HG03521 (cell line): ENCODE data around the gene MARVELD1.

ENCODE experiments used
- ATAC-seq: cut with Tn5 transposase; IDR thresholded peaks from one replicate; pipeline ENCODE4 v1.9.1; 2021; ENCODE audit warnings: mild to moderate bottlenecking, moderate library complexity; ENCODE audit not compliant: unreplicated experiment

Gene MARVELD1

DNA sequence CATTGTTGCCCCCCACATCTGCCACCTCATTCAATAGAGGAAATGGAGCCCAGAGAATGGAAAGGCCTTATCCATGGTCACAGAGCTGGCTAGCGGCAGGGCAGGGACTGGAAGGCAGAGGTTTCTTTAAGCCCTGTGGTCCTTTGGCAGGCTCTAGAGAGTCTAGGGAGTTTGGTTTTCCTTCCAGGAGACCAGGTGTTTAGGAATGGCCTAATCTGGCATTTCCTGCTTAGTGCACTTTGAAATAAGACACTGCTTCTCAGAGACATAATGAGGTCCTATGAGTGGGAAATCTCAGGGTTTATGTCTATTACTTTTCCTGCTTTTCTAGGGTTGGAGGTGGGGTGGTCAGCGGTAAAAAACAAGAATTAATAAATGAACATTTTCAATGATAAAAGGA lies 6.1 kb downstream of the MARVELD1 start:
- no peak for ATAC-seq

DNA sequence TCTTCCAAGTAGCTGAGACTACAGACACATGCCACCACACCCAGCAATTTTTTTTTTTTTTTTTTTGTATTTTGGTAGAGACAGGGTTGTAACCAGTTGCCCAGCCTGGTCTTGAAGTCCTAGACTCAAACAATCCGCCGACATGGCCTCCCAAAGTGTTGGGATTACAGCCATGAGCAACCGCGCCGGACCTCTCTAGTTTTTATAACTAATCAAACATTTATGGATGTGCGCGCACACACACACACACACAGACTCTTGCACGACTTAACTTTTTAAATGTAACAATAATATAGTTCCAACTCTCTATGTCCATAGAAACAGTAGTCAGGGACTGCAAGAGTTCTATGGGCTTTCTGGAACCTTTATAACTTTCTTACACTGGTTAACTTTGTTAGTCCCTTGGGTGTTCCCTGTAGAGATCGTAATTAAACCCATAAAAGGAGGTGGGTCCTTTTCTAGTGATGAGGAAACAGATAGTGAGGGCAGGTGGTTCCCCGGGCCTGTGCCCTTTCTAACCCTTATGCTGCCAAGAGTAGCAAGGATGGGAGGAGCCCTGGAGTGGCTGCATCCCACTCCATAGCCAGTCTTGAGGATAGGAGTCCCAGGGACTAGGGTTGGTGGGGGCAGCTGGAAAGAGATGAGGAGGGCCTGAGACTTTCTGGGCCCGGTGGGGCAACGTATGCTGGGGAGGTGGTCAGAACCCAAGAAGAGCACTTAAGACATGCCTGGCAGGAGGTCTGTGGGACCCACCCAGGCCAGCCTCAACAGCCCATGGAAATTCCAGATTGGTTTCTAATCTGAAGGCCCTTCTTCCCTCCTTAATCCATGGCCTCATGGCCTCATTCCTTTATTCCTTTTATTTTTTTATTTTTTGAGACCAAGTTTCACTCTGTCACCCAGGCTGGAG lies 8.6 kb downstream of the MARVELD1 start:
- no peak for ATAC-seq

- no peak for ATAC-seq
Measured at GRCh38 chr10:97723001-97723400, 9.5 kb downstream of the MARVELD1 start.

DNA sequence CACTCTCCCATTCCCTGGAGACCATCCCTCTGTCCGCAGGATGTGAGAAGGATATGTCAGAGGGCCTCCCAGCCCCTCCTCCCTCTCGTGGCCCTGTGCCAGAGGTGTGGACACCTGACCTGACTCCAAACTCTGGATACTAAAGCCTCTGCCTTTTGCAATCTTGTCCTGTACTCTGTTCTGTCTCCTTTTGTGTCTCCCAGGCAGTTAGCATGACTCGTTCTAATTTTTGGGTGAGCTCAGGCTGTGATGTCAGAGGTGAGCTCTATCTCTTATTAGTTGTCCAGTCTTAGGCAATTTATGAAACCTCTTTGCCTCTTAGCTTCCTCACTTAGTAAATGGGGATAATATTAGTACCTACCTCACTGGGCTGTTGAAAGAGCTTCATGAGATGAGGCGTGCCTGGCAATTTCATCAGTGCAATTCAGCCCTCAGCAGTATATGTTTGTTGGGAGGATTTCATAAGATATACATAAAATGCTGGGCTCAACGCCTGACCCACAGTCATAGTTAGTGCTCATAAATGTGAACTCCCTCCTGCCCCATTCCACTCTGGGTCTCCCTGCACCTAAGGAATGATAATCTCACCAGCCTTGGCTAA lies 10.9 kb downstream of the MARVELD1 start:
- no peak for ATAC-seq

GRCh38 chr10:97726636-97727178 lies 13.2 kb downstream of the MARVELD1 start:
- no peak for ATAC-seq

DNA sequence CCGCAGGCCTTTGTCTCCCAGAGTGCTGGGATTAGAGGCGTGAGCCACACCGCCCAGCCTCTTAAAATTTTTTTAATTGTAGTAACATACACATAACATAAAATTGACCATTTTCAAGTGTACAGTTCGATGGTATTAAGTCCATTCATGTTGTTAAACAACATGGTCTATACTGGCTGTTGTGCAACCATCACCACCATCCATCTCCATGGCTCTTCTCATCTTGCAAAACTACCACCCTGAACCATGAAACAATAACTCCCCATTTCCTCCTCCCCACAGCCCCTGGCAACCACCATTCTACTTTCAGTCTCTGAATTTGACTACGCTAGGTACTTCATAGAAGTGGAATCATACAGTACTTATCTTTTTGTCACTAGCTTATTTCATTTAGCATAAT lies 15.5 kb downstream of the MARVELD1 start:
- no peak for ATAC-seq

- no peak for ATAC-seq
Measured at GRCh38 chr10:97731346-97732051, 18.0 kb downstream of the MARVELD1 start.

DNA sequence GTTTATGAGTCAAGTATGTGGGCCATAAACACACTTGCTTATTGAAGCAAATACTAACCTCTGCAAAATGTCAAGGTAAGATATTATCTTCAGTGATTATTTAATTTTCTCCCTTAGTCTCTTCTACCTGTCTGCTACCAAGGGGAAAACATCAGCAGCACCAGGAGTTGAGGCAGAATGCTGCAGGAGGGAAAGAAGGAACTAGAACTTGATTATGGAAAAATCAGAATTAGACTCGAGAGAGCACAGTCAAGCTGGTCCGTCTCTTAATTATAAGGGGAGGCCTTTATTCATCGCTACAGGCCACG lies 18.5 kb downstream of the MARVELD1 start:
- no peak for ATAC-seq

- ATAC-seq = no peak
Measured at GRCh38 chr10:97733256-97733655, 19.7 kb downstream of the MARVELD1 start.

DNA sequence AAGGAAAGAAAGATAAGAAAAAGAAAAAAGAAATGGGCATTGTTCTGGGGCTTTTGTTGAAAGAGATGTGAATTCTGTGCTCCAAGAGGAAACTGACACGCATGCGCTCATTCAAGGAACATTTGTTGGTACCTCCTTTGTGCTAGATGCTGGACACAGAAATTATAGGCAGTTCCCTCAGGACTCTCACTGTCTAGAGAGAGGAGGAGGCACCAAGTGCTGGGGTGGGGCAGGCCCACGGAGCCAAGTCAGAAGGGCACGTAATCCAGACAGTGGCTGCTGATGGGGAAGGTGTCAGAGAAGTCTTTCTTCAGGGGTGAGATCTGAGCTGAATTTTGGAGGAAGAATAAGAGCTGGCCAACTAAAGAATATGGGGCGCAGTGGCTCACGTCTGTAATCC lies 20.5 kb downstream of the MARVELD1 start:
- ATAC-seq = no peak

GRCh38 chr10:97736403-97736901 lies 22.9 kb downstream of the MARVELD1 start:
- ATAC-seq = peak; percentile 18

- peak; percentile 87 for ATAC-seq
Measured at GRCh38 chr10:97736902-97737769, 23.6 kb downstream of the MARVELD1 start, which contains the start of gene ZFYVE27. Gene ZFYVE27, plus strand, starts transcription at chr10:97737128. Its CDS starts 1,350 bp downstream, at chr10:97738478.

DNA sequence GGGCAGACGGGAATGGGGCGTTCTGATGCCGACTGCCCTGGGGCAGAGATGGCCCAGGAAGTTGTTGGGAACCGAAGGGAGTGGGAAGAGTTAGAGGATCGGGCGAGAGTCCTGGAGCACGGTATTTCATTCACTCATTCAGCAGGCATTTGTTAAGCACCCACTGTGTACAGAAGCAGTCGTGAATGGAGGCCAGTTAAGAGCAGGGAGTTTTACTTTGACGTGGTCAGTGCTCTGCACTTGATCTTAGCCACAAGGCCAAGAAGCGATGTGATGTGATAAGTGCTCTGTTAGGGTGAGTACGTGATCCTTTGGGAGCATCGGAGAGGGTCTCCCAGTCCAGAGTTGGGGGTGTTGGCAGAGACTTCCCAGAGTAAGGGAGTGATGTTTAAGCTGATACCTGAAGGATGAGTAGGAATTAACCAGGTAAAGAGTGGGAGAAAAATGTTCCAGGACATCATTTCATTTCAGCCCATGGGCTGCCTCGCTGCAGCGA lies 24.3 kb downstream of the MARVELD1 start:
- no peak for ATAC-seq

DNA sequence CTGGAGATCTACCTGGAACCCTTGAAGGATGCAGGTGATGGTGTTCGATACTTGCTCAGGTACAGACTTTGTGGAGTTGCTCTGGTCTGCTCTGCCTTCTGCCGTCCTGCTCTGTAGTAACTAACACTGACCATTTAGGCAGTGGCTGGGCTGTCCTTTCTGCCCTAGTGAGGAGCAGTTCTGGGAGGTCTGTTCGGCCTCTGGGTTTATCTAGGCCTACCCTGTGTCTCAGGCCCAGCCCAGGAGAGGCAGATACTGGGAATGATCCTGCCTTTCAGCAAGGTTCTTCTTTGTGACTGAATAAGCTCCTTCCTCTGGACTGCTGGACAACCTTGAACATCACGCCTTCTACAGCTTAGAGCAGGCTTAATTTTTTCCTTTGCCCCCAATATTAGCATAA lies 25.1 kb downstream of the MARVELD1 start:
- ATAC-seq = no peak

- ATAC-seq = no peak
Measured at GRCh38 chr10:97740613-97741012, 27.1 kb downstream of the MARVELD1 start.

- ATAC-seq = no peak
Measured at GRCh38 chr10:97743169-97743943, 29.8 kb downstream of the MARVELD1 start.

DNA sequence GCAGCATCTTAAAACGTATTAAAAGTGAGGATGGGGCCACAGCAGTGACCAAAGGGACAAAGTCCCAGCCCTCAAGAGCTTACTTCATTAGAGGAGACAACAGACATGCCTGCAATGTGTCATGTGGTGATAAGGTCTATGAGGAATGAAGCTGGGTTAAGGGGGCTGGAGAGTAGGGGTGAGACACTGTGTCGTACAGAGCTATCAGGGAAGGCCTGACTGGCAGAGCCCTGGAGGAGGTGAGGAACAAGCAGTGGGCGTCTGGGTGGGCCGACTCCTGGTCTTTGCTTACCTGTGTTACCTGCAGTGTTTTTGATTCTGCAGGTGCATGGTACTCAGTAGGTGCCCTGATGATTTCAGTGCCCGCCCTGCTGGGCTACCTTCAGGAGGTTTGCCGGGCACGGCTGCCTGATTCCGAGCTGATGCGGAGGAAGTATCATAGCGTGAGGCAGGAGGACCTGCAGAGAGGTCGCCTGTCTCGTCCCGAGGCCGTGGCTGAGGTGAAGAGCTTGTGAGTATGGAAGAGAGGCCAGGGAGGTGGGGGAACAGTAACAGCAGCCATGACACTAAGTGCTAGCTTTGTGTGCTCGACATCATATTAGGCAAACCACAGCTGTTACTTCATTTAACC lies 31.0 kb downstream of the MARVELD1 start:
- ATAC-seq = no peak

- no peak for ATAC-seq
Measured at GRCh38 chr10:97747573-97747972, 34.0 kb downstream of the MARVELD1 start.

DNA sequence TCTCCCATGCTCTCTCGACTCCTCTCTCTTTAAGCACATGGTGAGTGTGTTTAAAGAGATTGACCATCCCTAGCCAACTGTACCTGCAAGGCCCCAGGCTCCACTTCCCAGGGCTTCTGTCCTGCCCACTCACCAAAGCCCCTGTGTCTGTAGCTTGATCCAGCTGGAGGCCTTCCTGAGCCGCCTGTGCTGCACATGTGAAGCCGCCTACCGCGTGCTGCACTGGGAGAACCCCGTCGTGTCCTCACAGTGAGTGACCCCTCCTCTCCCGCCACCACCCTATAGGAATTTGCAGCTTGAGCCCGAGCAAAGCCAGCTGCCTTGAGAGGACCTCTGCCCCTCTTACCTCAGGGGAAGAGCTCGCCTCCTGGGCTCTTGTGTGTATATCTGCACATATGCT lies 34.6 kb downstream of the MARVELD1 start:
- no peak for ATAC-seq
